HG03378 (cell line): Measurements from ENCODE around the gene THSD1.
A peak's percentile ranks its signal among the peaks of the same experiment; 100 is the strongest.

Source experiments
- ATAC-seq: cut with Tn5 transposase; IDR thresholded peaks from one replicate; pipeline ENCODE4 v1.9.1; 2021; ENCODE audit warnings: mild to moderate bottlenecking, moderate library complexity; ENCODE audit not compliant: unreplicated experiment

The THSD1 gene

GRCh38 chr13:52405767-52406494 is at the start of gene THSD1:
Gene THSD1 (minus strand): TSS chr13:52406172. CDS start chr13:52402600, 3,572 bp downstream.
- no peak for ATAC-seq

GRCh38 chr13:52455677-52456041 is 49.7 kb upstream of the THSD1 start:
- ATAC-seq = no peak

- peak; percentile 72 for ATAC-seq
Measured at GRCh38 chr13:52454820-52455676, 49.1 kb upstream of the THSD1 start, which contains the start of gene CKAP2. Gene CKAP2 (plus strand): TSS chr13:52455478. CDS start chr13:52455557, 79 bp downstream.

- peak; percentile 37 for ATAC-seq
Measured at GRCh38 chr13:52454459-52454819, 48.5 kb upstream of the THSD1 start.

GRCh38 chr13:52452470-52452869 is 46.5 kb upstream of the THSD1 start:
- no peak for ATAC-seq

- ATAC-seq = no peak
Measured at GRCh38 chr13:52451135-52451804, 45.3 kb upstream of the THSD1 start.

GRCh38 chr13:52450793-52451116 is 44.8 kb upstream of the THSD1 start:
- ATAC-seq = no peak

- ATAC-seq = peak; percentile 56
Measured at GRCh38 chr13:52450012-52450792, 44.2 kb upstream of the THSD1 start, which contains the start of gene VPS36. Gene VPS36 (minus strand): TSS chr13:52450634. CDS start chr13:52450594, 40 bp downstream.

GRCh38 chr13:52449331-52450011 is 43.5 kb upstream of the THSD1 start:
- no peak for ATAC-seq

- ATAC-seq = no peak
Measured at GRCh38 chr13:52447815-52448552, 42.0 kb upstream of the THSD1 start.

GRCh38 chr13:52447354-52447753 is 41.4 kb upstream of the THSD1 start:
- ATAC-seq = no peak

- no peak for ATAC-seq
Measured at GRCh38 chr13:52446265-52446664, 40.3 kb upstream of the THSD1 start.

- ATAC-seq = no peak
Measured at GRCh38 chr13:52432456-52432855, 26.5 kb upstream of the THSD1 start.

- no peak for ATAC-seq
Measured at GRCh38 chr13:52428295-52428694, 22.3 kb upstream of the THSD1 start.

- no peak for ATAC-seq
Measured at GRCh38 chr13:52421216-52421615, 15.2 kb upstream of the THSD1 start.

GRCh38 chr13:52419080-52419479 is 13.1 kb upstream of the THSD1 start:
- no peak for ATAC-seq

GRCh38 chr13:52414963-52415362 is 9.0 kb upstream of the THSD1 start:
- ATAC-seq = no peak

- no peak for ATAC-seq
Measured at GRCh38 chr13:52414051-52414450, 8.1 kb upstream of the THSD1 start.

GRCh38 chr13:52412128-52412527 is 6.2 kb upstream of the THSD1 start:
- ATAC-seq = no peak

- ATAC-seq = peak; percentile 98
Measured at GRCh38 chr13:52411629-52412028, 5.7 kb upstream of the THSD1 start.
